Calu3 (cell line): ENCODE data around the gene SMCO1. TPM values are rescaled to one million over a fixed set of nuclear protein-coding genes. Genes with fewer than 3 reads are reported as not detected.
"Not testable (repeated sequence)": the region's sequence is repeated elsewhere in the genome, so short reads cannot be mapped to it uniquely, and the experiment has no call there.

Source experiments
- BruUV-seq: library from RNA; stranded (reverse); fragments of 400-500 nt; replicated peaks from 2 replicates; lab custom pipeline; 2021; lab: Mats Ljungman, UMichigan
- CTCF ChIA-PET: fragments of 300-600 bp; sonication (Branson Sonifier 250); formaldehyde crosslinking; loops from one replicate; lab custom pipeline; 2022; ENCODE audit warnings: antibody characterized with exemption; lab: Charles Lee
- DNase-seq: peaks from one replicate; pipeline ENCODE4 v3.0.0; 2022
- H3K27ac Mint-ChIP-seq: one replicate; pipeline ENCODE4 v1.8.0; 2022; ENCODE audit warnings: mixed read lengths; ENCODE audit not compliant: unreplicated experiment
- H3K27me3 Mint-ChIP-seq: one replicate; pipeline ENCODE4 v1.8.0; 2022; ENCODE audit warnings: mixed read lengths; ENCODE audit not compliant: unreplicated experiment
- H3K36me3 Mint-ChIP-seq: one replicate; pipeline ENCODE4 v1.8.0; 2022; ENCODE audit warnings: mild to moderate bottlenecking, moderate library complexity, mixed read lengths; ENCODE audit not compliant: insufficient read depth, unreplicated experiment
- H3K4me1 Mint-ChIP-seq: one replicate; pipeline ENCODE4 v1.8.0; 2022; ENCODE audit warnings: mild to moderate bottlenecking, low read depth, mixed read lengths; ENCODE audit not compliant: unreplicated experiment
- H3K4me3 Mint-ChIP-seq: one replicate; pipeline ENCODE4 v1.8.0; 2022; ENCODE audit warnings: mild to moderate bottlenecking, low read depth, moderate library complexity, mixed read lengths; ENCODE audit not compliant: unreplicated experiment
- H3K9me3 Mint-ChIP-seq: one replicate; pipeline ENCODE4 v1.8.0; 2022; ENCODE audit warnings: low read depth, mixed read lengths; ENCODE audit not compliant: unreplicated experiment
- CTCF ChIP-seq: fragments of 200-600 bp; IDR thresholded peaks from one replicate; pipeline ENCODE4 v1.8.0; 2022; ENCODE audit warnings: antibody characterized with exemption; ENCODE audit not compliant: unreplicated experiment
- intact Hi-C: fragments of 100-400 bp; cut with micrococcal nuclease; formaldehyde crosslinking; loops from one replicate; pipeline ENCODE4 v1.10.0; 2022; ENCODE audit not compliant: unreplicated experiment
- total RNA-seq: library from RNA; stranded (reverse); gene quantifications from 2 replicates; pipeline ENCODE4 v1.2.3, GENCODE V29; 2022

Gene SMCO1
- total RNA-seq, 1 experiment from 2014 or later: not detected

- BruUV-seq: no TSS peak
- intact Hi-C loops: no loop called here
- CTCF ChIA-PET: no interaction called here
Observed at GRCh38 chr3:196471551-196471950, 43.6 kb downstream of the SMCO1 start.

GRCh38 chr3:196470182-196470581, 45.0 kb downstream of the SMCO1 start:
- H3K4me1 Mint-ChIP-seq, CTCF ChIA-PET, BruUV-seq, intact Hi-C loops, H3K27ac Mint-ChIP-seq, H3K27me3 Mint-ChIP-seq, DNase-seq, H3K9me3 Mint-ChIP-seq, H3K4me3 Mint-ChIP-seq: not testable (repeated sequence)
- peaks cover 47% of the 10 kb centered on the region for H3K36me3 Mint-ChIP-seq

More at GRCh38 chr3:196471551-196471950, 43.6 kb downstream of the SMCO1 start:
- Mint-ChIP-seq H3K4me3 (no peak overlapping the region), H3K36me3 (peaks cover 54% of the 10 kb centered on the region), H3K27me3 (no peaks in the 10 kb centered on the region), H3K27ac (no peak overlapping the region), H3K4me1 (no peaks in the 10 kb centered on the region), H3K9me3 (no peaks in the 10 kb centered on the region)
- no peak for DNase-seq
- no peak for TF ChIP-seq CTCF

- CTCF ChIA-PET: interaction anchor here (0.6 kb wide), 1 partner anchor 184 kb away, joined by 3 read pairs; no protein-coding TSS in a partner anchor
- no peak overlapping the region for H3K4me3 Mint-ChIP-seq
- intact Hi-C loops: no loop called here
Observed at GRCh38 chr3:196463804-196464203, 51.3 kb downstream of the SMCO1 start.

GRCh38 chr3:196463478-196463756, 51.7 kb downstream of the SMCO1 start:
- Mint-ChIP-seq H3K27ac (no peak overlapping the region), H3K27me3 (no peaks in the 10 kb centered on the region), H3K9me3 (no peaks in the 10 kb centered on the region), H3K4me3 (no peak overlapping the region), H3K4me1 (no peaks in the 10 kb centered on the region), H3K36me3 (peaks cover 19% of the 10 kb centered on the region)
- CTCF ChIA-PET: no interaction called here
- TF ChIP-seq CTCF: no peak
- no TSS peak for BruUV-seq
- intact Hi-C loops: no loop called here
- DNase-seq: no peak

More at GRCh38 chr3:196463804-196464203, 51.3 kb downstream of the SMCO1 start:
- H3K27me3 Mint-ChIP-seq: no peaks in the 10 kb centered on the region
- no peak overlapping the region for H3K27ac Mint-ChIP-seq
- H3K36me3 Mint-ChIP-seq: peaks cover 19% of the 10 kb centered on the region
- no peaks in the 10 kb centered on the region for H3K4me1 Mint-ChIP-seq
- no TSS peak for BruUV-seq
- no peaks in the 10 kb centered on the region for H3K9me3 Mint-ChIP-seq
- no peak for TF ChIP-seq CTCF
- DNase-seq: no peak

- DNase-seq, H3K27ac Mint-ChIP-seq, H3K4me3 Mint-ChIP-seq, H3K9me3 Mint-ChIP-seq, H3K27me3 Mint-ChIP-seq, intact Hi-C loops, BruUV-seq, H3K4me1 Mint-ChIP-seq, CTCF ChIA-PET: not testable (repeated sequence)
- peaks cover 14% of the 10 kb centered on the region for H3K36me3 Mint-ChIP-seq
Observed at GRCh38 chr3:196462680-196463477, 52.3 kb downstream of the SMCO1 start.
